Measurements from ENCODE around the gene TIMM29.
"Not testable (repeated sequence)": the region's sequence is repeated elsewhere in the genome, so short reads cannot be mapped to it uniquely, and the experiment has no call there.

- TF ChIP-seq CTCF, POLR2A (IDR thresholded peaks at IDR 0.05): not testable (repeated sequence)
These were observed 30.8 kb downstream of the TIMM29 start for GRCh38 chr19:10959277-10959968.

All from lower leg skin (tissue), 3 donors.